SW 1271 (cell line): ENCODE results near the gene C5orf34.
"Not testable (repeated sequence)": the region's sequence is repeated elsewhere in the genome, so short reads cannot be mapped to it uniquely, and the experiment has no call there.

ENCODE experiments used
- DNase-seq, 2 experiments: peaks; one replicate each; lab custom pipeline; 2025; lab: John Stamatoyannopoulos, UW

Gene C5orf34

GRCh38 chr5:43515678-43516048 lies 715 bp upstream of the C5orf34 start:
- DNase-seq, result no peak

GRCh38 chr5:43514471-43514815 lies 505 bp downstream of the C5orf34 start:
- peak in 1 of 2 experiments; percentile 72 for DNase-seq

DNA sequence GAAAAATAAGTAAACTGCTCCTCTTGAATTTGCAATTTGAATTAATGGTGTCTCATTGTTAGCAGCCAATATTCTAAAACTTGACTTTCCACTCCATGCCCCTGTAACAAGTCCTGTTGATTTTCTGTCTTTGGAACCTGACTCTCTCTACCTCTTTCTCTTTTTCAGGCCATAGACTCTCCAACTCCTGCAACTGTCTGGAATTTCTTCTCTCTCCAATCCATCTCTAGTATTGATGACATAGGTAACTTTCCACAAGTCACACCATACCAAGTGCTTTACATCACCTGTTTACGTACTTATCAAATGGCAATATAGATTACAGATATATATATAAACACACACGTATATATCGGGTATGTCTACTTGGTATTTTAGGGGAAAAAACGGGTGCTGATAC lies 923 bp downstream of the C5orf34 start:
- no peak for DNase-seq

DNA sequence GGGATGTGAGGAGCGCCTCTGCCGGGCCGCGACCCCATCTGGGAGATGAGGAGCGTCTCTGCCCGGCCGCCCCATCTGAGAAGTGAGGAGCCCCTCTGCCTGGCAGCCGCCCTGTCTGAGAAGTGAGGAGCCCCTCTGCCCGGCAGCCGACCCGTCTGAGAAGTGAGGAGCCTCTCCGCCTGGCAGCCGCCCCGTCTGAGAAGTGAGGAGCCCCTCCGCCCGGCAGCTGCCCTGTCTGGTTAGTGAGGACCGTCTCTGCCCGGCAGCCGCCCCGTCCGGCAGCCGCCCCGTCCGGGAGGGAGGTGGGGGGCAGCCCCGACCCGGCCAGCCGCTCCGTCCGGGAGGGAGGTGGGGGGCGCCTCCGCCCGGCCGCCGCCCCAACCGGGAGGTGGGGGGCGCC lies 3.9 kb downstream of the C5orf34 start:
- not testable (repeated sequence) for DNase-seq

GRCh38 chr5:43498581-43498980 lies 16.4 kb downstream of the C5orf34 start:
- no peak for DNase-seq

DNA sequence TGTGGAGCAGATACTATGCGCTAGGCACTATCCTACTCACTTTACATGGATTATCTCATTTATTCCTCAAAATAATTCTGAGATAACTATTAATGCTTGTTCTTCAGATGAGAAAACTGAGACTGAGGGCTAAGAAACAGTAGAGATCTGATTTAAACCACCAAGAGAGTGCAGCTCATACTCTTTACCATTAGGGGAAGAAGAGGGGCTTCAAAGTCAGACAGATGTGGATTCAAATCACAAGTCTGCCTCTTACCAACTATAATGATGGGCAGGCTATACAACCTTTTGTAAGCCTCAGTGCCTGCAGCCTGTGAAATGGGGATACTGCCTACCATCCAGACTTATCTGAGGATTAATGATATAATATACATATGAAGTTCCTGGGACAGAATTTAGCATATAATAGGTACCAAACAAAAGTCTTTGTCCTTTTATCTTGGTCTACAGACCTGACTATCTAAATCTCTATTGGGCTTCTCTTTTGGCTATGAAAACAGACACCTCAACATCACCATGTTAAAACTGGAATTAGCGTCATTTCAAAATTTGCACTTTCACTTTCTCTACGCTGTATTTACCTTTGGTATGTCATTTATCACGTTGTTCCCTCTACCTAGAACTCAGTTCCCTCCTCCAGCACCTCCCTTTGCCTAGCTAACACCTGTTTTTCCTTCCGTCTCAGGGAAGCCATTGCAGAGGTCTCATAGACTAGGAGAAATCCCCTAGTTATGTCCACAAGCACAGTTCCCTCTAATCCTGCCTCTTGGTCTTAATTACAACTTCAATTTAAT lies 17.4 kb downstream of the C5orf34 start:
- DNase-seq, result no peak

- no peak for DNase-seq
These were observed 23.6 kb downstream of the C5orf34 start for GRCh38 chr5:43491326-43491725.

- DNase-seq, result no peak
These were observed 28.6 kb downstream of the C5orf34 start for GRCh38 chr5:43486353-43486752.

- DNase-seq, result no peak
These were observed 29.5 kb downstream of the C5orf34 start for GRCh38 chr5:43485406-43485805.

DNA sequence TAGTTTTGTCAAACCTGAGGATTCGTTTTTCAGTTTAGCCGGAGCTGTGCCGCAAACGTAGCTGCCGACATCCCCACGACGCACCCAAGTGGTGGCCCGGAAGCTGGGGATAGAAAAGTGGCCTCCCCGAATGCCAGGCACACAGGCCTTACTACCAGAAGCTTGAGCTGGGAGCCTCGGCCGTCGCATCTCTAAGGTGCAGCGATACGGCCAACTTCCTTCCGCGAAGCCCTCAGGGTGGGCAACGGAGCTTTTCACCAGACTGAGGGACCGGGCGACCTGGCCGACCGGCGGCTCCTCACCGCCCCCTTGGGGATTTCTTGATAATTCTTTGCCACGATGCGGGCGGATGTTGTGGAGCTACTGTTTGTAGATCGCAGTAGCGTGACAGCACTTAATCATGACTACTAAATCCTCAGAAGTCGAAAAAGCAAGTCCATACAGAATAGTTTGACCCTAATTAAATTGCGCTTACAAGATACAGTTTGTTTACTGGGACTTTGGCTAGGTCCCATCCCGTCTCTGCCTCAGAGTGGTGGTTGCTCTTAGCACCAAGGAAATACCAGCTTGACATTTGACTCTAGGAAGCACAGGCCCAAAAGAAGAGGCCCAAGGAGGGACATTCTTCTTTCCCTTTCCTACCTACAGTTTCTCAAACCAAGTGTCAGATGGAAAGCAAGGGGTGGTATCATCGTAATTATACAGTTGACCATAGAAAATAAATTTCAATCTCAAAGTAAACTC lies 30.7 kb downstream of the C5orf34 start:
- peak; percentile 52 to 90 for DNase-seq

DNA sequence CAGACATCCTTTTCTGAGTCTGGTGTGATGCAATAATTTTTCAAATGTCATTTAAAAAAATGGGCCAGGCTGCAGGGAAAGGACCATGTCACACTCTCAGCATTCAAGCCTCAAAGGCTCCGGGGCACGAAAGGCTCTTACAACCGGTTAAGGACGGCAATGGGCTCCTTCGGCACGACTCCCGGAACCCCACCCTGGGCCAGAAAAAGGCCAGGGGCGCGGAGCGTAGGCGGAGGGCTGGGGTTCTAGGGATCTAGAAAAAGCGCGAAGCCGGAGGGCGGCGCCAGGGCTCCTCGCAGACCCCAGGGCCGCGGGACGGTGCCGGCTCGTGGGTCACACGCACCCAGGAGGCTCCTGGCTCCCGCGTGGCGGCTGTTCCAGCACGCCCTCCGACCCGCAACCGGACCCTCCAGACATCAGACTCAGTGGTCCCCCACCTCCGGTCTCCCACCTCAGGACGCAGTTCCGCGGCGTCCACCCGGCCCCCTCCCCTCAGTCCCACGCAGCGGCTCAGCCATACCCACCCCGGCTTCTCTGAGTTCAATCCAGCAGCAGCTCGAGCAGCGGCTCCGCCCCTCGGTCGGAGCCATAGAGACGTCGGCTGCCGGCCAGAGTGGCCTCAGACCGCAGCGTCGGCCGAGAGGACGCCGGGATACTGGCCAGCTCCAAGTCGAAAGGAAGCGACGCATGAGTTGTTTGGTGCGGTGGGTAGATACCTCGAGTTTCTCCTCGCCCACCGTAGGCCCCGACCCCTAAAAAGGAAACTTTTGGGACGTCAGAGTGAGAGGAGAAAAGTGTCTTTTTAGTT lies 31.4 kb downstream of the C5orf34 start, which contains the start of gene TMEM267:
Gene TMEM267, minus strand, starts transcription at position 568 of the 808 bp plus-strand sequence. CDS start 29,896 bp downstream, outside the sequence.
- DNase-seq, result peak; percentile 79 to 92

- peak; percentile 24 to 43 for DNase-seq
These were observed 32.3 kb downstream of the C5orf34 start for GRCh38 chr5:43482490-43483297.

DNA sequence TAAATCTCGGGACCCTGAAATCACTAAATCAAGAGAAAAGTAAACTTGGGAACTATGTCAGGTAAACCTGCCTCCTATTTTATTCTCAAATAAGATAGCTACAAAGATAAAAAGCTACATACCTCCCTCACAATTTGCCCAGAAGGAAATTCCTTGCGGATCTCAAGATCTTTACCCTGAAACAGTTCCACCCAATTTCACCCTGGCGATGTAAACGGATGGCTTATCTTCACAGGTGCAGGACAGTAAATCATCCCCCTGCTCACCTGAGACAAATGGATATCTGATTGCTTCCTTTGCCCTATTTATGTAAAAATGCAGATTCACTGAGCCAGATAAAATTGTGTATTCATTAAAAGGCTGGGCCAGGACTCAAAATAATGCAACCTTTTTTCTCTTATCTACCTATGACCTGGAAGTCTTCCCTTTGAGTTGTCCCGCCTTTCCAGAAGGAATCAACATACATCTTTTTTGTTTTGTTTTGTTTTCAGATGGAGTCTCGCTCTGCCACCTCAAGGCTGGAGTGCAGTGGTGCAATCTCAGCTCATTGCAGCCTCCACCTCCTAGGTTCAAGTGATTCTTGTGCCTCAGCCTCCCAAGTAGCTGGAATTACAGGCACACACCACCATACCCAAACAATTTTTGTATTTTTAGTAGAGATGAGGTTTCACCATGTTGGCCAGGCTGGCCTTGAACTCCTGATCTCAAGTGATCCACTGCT lies 45.1 kb downstream of the C5orf34 start:
- no peak for DNase-seq

DNA sequence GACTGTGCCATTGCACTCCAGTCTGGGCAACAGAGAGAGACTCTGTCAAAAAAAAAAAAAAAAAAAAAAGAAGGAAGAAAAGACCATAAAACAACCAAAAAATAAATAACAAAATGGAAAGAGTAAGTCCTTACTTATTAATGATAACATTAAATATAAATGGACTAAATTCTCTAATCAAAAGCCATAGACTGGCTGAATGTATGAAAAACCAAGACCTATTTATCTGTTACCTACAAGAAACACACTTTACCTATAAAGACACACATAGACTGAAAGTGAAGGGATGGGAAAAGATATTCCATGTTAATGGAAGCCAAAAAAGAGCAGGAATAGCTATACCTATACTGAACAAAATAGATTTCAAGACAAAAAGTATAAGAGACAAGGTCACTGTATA lies 47.8 kb downstream of the C5orf34 start:
- no peak for DNase-seq

- not testable (repeated sequence) for DNase-seq
These were observed 49.5 kb downstream of the C5orf34 start for GRCh38 chr5:43465455-43465854.

GRCh38 chr5:43461066-43461465 lies 53.9 kb downstream of the C5orf34 start:
- DNase-seq, result no peak

GRCh38 chr5:43456556-43456955 lies 58.4 kb downstream of the C5orf34 start:
- no peak for DNase-seq

- DNase-seq, result not testable (repeated sequence)
These were observed 73.4 kb downstream of the C5orf34 start for GRCh38 chr5:43441575-43441974.

GRCh38 chr5:43437062-43437660 lies 77.8 kb downstream of the C5orf34 start:
- DNase-seq, result no peak
